H9 (cell line): ENCODE measurements around the gene SYT2. TPM values are rescaled to one million over a fixed set of nuclear protein-coding genes. Genes with fewer than 3 reads are reported as not detected.

Experiments
- DNase-seq: peaks from one replicate; pipeline ENCODE4 v3.0.0-alpha.2; 2017
- H2AFZ ChIP-seq: one replicate; pipeline ENCODE4 v1.6.1; 2013; ENCODE audit warnings: mild to moderate bottlenecking, low read length, control low read depth, moderate library complexity
- H2AK5ac ChIP-seq: 2 replicates; pipeline ENCODE4 v1.6.1; 2013; ENCODE audit warnings: low read length, control low read depth, mixed read lengths; ENCODE audit not compliant: insufficient read length
- H2BK120ac ChIP-seq: one replicate; pipeline ENCODE4 v1.6.1; 2013; ENCODE audit warnings: low read depth, mild to moderate bottlenecking, low read length, control low read depth, inconsistent platforms; ENCODE audit not compliant: poor library complexity, severe bottlenecking
- H2BK12ac ChIP-seq: 2 replicates; pipeline ENCODE4 v1.6.1; 2013; ENCODE audit warnings: low read length, control low read depth, mixed read lengths, low read depth; ENCODE audit not compliant: insufficient read length
- H2BK15ac ChIP-seq: 2 replicates; pipeline ENCODE4 v1.6.1; 2013; ENCODE audit warnings: low read depth, low read length, control low read depth
- H2BK20ac ChIP-seq: one replicate; pipeline ENCODE4 v1.6.1; 2013; ENCODE audit warnings: low read depth, mild to moderate bottlenecking, low read length, control low read depth, inconsistent platforms; ENCODE audit not compliant: poor library complexity, severe bottlenecking
- H2BK5ac ChIP-seq: 2 replicates; pipeline ENCODE4 v1.6.1; 2013; ENCODE audit warnings: low read length, control low read depth, mixed read lengths; ENCODE audit not compliant: insufficient read length
- H3K14ac ChIP-seq: 2 replicates; pipeline ENCODE4 v1.6.1; 2013; ENCODE audit warnings: low read length, control low read depth; ENCODE audit not compliant: insufficient read depth
- H3K18ac ChIP-seq: 2 replicates; pipeline ENCODE4 v1.6.1; 2013; ENCODE audit warnings: low read depth, mild to moderate bottlenecking, mixed read lengths, low read length, control low read depth; ENCODE audit not compliant: insufficient read length
- H3K23ac ChIP-seq: 2 replicates; pipeline ENCODE4 v1.6.1; 2013; ENCODE audit warnings: low read length, control low read depth, mixed read lengths, low read depth; ENCODE audit not compliant: insufficient read length
- H3K23me2 ChIP-seq: 2 replicates; pipeline ENCODE4 v1.6.1; 2013; ENCODE audit warnings: low read depth, mild to moderate bottlenecking, mixed read lengths, low read length, control low read depth; ENCODE audit not compliant: insufficient read length, poor library complexity, severe bottlenecking
- H3K27ac ChIP-seq: 2 replicates; pipeline ENCODE4 v1.5.1; 2013; ENCODE audit warnings: low read length, control low read depth, mixed read lengths, low read depth; ENCODE audit not compliant: insufficient read length
- H3K27me3 ChIP-seq: 2 replicates; pipeline ENCODE4 v1.6.1; 2013; ENCODE audit warnings: low read length, control low read depth, inconsistent platforms; ENCODE audit not compliant: insufficient read depth
- H3K4ac ChIP-seq: 2 replicates; pipeline ENCODE4 v1.6.1; 2013; ENCODE audit warnings: low read depth, mild to moderate bottlenecking, control low read depth, inconsistent platforms, low read length, moderate library complexity
- H3K4me1 ChIP-seq: 2 replicates; pipeline ENCODE4 v1.6.1; 2013; ENCODE audit warnings: low read length, control low read depth, inconsistent platforms; ENCODE audit not compliant: insufficient read depth
- H3K4me2 ChIP-seq: 2 replicates; pipeline ENCODE4 v1.6.1; 2013; ENCODE audit warnings: low read length, control low read depth, mixed read lengths; ENCODE audit not compliant: insufficient read length, insufficient read depth
- H3K56ac ChIP-seq: 2 replicates; pipeline ENCODE4 v1.6.1; 2013; ENCODE audit warnings: low read depth, mild to moderate bottlenecking, mixed read lengths, low read length, control low read depth; ENCODE audit not compliant: insufficient read length
- H3K79me1 ChIP-seq: 2 replicates; pipeline ENCODE4 v1.6.1; 2013; ENCODE audit warnings: low read depth, mild to moderate bottlenecking, moderate library complexity, low read length, control low read depth, inconsistent platforms; ENCODE audit not compliant: insufficient read depth, poor library complexity, severe bottlenecking
- H3K79me2 ChIP-seq: 2 replicates; pipeline ENCODE4 v1.6.1; 2013; ENCODE audit warnings: low read length, control low read depth, inconsistent platforms; ENCODE audit not compliant: insufficient read depth
- H3K9ac ChIP-seq: 2 replicates; pipeline ENCODE4 v1.6.1; 2013; ENCODE audit warnings: low read length, control low read depth, mixed read lengths; ENCODE audit not compliant: insufficient read length; ENCODE audit errors: extremely low read depth
- H3K9me3 ChIP-seq: one replicate; pipeline ENCODE4 v1.6.1; 2013; ENCODE audit warnings: low read depth, low read length, inconsistent platforms; ENCODE audit not compliant: control insufficient read depth
- H3T11ph ChIP-seq: one replicate; pipeline ENCODE4 v1.6.1; 2013; ENCODE audit warnings: mild to moderate bottlenecking, low read length, control low read depth, inconsistent platforms
- H4K20me1 ChIP-seq: one replicate; pipeline ENCODE4 v1.6.1; 2013; ENCODE audit not compliant: control insufficient read depth, insufficient read length, insufficient read depth
- H4K5ac ChIP-seq: 2 replicates; pipeline ENCODE4 v1.6.1; 2013; ENCODE audit warnings: low read depth, mild to moderate bottlenecking, mixed read lengths, low read length, control low read depth; ENCODE audit not compliant: insufficient read length
- H4K8ac ChIP-seq: replicated peaks from 2 replicates; pipeline ENCODE4 v1.6.1; 2013; ENCODE audit warnings: low read length, control low read depth, mixed read lengths, low read depth; ENCODE audit not compliant: insufficient read length
- H4K91ac ChIP-seq: 2 replicates; pipeline ENCODE4 v1.6.1; 2013; ENCODE audit warnings: low read depth, mild to moderate bottlenecking, moderate library complexity, mixed read lengths, low read length, control low read depth; ENCODE audit not compliant: insufficient read length
- H3K27ac Mint-ChIP-seq, 3 experiments: 2 replicates in 2 of 3; 3 replicates in 1 of 3; pipeline ENCODE4 v1.8.0; 2020 to 2021; ENCODE audit warnings: mixed read lengths in 3 of 3, mild to moderate bottlenecking in 1 of 3, moderate library complexity in 1 of 3
- H3K27me3 Mint-ChIP-seq: 2 replicates; pipeline ENCODE4 v1.8.0; 2021; ENCODE audit warnings: low read depth, mild to moderate bottlenecking, moderate library complexity, mixed read lengths
- H3K36me3 Mint-ChIP-seq, 3 experiments: 2 replicates in 2 of 3; 3 replicates in 1 of 3; pipeline ENCODE4 v1.8.0; 2020 to 2021; ENCODE audit warnings: low read depth in 3 of 3, mixed read lengths in 3 of 3; ENCODE audit not compliant: insufficient read depth in 1 of 3
- H3K4me1 Mint-ChIP-seq, 2 experiments: 2 replicates each; pipeline ENCODE4 v1.8.0; 2020; ENCODE audit warnings: mixed read lengths in 2 of 2
- H3K4me3 Mint-ChIP-seq, 2 experiments: 2 replicates in 1 of 2; 3 replicates in 1 of 2; pipeline ENCODE4 v1.8.0; 2020 to 2021; ENCODE audit warnings: mild to moderate bottlenecking in 2 of 2, mixed read lengths in 2 of 2, moderate library complexity in 1 of 2
- H3K9me3 Mint-ChIP-seq, 2 experiments: 2 replicates in 1 of 2; 3 replicates in 1 of 2; pipeline ENCODE4 v1.8.0; 2020; ENCODE audit warnings: mild to moderate bottlenecking in 2 of 2, mixed read lengths in 2 of 2, moderate library complexity in 1 of 2
- WGBS: extraction: QIAGEN DNeasy Blood & Tissue Kit; methylation state at CpG from one replicate; pipeline ENCODE4 v1.1.7; 2013; ENCODE audit warnings: missing lambda C conversion rate, low lambda C conversion rate, mixed read lengths; ENCODE audit not compliant: insufficient read length; ENCODE audit errors: extremely low coverage; 5-methylcytosine and 5-hydroxymethylcytosine counted together
- total RNA-seq: library from RNA; stranded (reverse); gene quantifications from 2 replicates; pipeline ENCODE4 v1.2.1, GENCODE V29; 2021
- TF ChIP-seq, protein P1 (sequence below): fragments of 200-600 bp; sonication (generic); conservative IDR thresholded peaks from 3 replicates; pipeline ENCODE4 v1.8.0; 2021; ENCODE audit warnings: antibody characterized with exemption, mild to moderate bottlenecking

Gene SYT2
- total RNA-seq, 1 experiment from 2014 or later, result 3.3 TPM

DNA sequence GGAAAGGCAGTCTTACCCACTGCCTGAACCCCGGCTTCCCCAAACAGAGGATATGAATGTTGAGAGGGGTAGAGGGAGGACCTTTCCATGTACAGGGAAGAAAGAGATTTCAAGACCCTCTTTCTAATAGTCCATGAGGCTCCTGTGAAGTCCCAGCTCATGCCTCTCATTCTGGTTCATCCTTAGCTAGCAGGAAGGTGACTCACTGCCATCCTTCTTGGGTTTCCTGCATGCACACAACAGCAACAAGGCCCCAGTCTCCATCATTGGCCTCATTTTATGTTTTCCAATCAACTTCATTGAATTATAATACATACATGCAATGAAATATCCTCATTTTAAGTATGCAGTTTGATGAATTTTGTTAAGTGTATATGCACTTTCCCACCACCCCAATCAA, 46.2 kb downstream of the SYT2 start:
- Histone ChIP-seq H4K8ac (no peak overlapping the region), H3K23me2 (no peaks in the 10 kb centered on the region), H3K4me1 (no peaks in the 10 kb centered on the region), H3K18ac (no peak overlapping the region), H3K4me2 (no peak overlapping the region), H2BK5ac (no peak overlapping the region), H3K56ac (no peak overlapping the region), H3K79me2 (no peaks in the 10 kb centered on the region), H2AK5ac (no peak overlapping the region), H3K9ac (no peak overlapping the region), H3K14ac (no peak overlapping the region), H3K9me3 (no peaks in the 10 kb centered on the region), H3K27me3 (no peaks in the 10 kb centered on the region), H2BK15ac (no peak overlapping the region), H4K20me1 (no peaks in the 10 kb centered on the region), H4K5ac (no peak overlapping the region), H2BK12ac (no peak overlapping the region), H2AFZ (no peak overlapping the region), H3K23ac (no peak overlapping the region), H2BK20ac (no peak overlapping the region), H4K91ac (no peak overlapping the region), H3T11ph (no peak overlapping the region), H2BK120ac (no peak overlapping the region), H3K4ac (no peak overlapping the region), H3K79me1 (no peaks in the 10 kb centered on the region), H3K27ac (no peak overlapping the region)
- TF ChIP-seq, protein P1, sequence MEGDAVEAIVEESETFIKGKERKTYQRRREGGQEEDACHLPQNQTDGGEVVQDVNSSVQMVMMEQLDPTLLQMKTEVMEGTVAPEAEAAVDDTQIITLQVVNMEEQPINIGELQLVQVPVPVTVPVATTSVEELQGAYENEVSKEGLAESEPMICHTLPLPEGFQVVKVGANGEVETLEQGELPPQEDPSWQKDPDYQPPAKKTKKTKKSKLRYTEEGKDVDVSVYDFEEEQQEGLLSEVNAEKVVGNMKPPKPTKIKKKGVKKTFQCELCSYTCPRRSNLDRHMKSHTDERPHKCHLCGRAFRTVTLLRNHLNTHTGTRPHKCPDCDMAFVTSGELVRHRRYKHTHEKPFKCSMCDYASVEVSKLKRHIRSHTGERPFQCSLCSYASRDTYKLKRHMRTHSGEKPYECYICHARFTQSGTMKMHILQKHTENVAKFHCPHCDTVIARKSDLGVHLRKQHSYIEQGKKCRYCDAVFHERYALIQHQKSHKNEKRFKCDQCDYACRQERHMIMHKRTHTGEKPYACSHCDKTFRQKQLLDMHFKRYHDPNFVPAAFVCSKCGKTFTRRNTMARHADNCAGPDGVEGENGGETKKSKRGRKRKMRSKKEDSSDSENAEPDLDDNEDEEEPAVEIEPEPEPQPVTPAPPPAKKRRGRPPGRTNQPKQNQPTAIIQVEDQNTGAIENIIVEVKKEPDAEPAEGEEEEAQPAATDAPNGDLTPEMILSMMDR, result no peak
- H3K4me3 Mint-ChIP-seq, result no peak overlapping the region
- DNase-seq, result no peak
- peaks cover 3 to 10% of the 10 kb centered on the region in 2 experiments for H3K4me1 Mint-ChIP-seq
- WGBS, result no CpG with 5 or more reads among the region's 1 CpG
- H3K27me3 Mint-ChIP-seq, result peaks cover 5% of the 10 kb centered on the region
- no peaks in the 10 kb centered on the region for H3K9me3 Mint-ChIP-seq
- no peaks in the 10 kb centered on the region for H3K36me3 Mint-ChIP-seq
- H3K27ac Mint-ChIP-seq, result 0 out of 7 replicates have a peak overlapping the region, but pooled peaks of 1 of the 3 experiments have one; percentile 4
